Measurements from ENCODE around the gene C16orf86.

C16orf86 gene

DNA sequence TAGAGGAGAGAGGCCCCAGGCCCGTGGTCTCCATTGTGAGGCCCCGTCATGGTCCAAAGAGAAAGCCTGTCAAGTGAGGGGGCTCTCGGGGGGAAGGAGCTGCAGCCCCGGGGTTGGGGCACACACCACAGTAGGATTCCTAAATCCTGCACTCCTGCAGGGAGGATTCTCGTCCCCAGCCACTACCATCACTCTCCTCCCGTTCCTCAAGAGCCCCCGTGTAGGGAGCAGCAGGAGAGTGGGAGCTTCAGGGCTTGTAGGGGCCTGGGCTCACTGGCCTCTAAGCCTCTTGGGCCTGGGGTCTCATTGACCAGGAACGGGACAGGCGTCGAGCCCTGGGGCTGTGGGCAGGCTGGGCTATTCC is 821 bp downstream of the C16orf86 start:
- DNase-seq (ENCODE audit: low read depth, low spot score): no peak

DNA sequence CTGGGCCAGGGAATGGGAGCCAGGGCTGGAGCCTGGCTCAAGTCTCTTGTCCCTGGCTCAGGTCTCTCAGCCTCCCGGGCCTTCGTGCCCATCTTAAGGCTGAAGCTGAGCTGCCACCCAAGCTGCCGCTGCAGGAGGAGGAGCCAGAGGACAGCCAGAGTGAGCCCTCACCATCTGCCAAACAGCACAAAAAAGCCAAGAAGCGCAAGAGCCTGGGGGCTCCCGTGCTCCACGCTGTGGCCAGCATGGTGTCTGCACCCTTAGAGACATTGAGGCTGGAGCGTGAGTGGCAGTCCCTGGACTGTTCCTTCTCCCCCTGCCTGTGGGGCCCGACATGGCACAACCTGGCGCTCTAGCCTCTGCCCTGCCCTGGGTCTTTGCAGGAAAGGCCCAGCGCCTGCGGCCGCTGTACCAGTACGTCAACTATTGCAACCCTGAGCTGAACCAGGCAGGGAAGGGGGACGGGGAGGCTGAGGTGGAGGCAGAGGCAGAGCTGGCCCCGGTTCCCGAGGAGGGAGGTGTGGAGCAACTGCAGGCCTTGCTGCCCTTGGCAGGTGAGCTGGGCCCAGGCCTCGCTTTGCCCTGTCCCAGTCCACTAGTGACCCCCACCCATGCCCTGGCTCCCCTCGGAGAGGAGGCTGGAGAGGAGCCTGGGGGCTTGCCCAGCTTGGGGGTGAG is 1.3 kb downstream of the C16orf86 start:
- peak; percentile 72 for DNase-seq (ENCODE audit: low read depth, low spot score)

DNA sequence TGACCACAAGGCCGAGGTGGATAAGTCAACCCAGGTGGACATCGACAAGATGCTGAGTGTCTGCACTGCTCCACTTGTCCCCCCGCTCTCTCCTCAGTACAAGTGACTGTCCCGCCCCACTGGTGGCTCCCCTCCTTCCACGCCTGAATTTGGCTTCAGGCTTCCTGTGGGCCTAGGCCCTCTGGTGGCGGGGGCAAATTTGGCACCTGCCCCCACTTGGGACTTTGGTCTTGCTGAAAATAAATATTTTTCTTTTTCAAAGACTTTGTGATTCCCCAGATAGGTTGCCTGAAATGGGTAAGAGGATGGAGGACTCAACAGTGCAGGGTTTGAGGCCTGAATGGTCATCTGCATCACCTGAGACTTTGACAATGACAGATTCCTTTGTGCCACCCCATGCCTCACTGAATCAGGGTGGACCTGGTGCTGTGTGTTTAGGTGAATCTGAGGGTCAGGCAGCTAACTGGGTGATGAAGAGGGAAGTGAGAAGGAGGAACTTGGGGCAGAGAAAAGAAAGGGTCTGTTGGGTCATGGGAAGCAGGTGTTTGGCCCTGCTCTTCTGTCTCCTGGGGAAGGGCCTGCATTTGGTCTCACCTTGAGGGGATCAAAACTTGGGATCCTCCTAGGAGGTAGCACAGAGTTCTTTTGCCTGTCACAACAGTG is 2.0 kb downstream of the C16orf86 start:
- no peak for DNase-seq (ENCODE audit: low read depth, low spot score)

DNA sequence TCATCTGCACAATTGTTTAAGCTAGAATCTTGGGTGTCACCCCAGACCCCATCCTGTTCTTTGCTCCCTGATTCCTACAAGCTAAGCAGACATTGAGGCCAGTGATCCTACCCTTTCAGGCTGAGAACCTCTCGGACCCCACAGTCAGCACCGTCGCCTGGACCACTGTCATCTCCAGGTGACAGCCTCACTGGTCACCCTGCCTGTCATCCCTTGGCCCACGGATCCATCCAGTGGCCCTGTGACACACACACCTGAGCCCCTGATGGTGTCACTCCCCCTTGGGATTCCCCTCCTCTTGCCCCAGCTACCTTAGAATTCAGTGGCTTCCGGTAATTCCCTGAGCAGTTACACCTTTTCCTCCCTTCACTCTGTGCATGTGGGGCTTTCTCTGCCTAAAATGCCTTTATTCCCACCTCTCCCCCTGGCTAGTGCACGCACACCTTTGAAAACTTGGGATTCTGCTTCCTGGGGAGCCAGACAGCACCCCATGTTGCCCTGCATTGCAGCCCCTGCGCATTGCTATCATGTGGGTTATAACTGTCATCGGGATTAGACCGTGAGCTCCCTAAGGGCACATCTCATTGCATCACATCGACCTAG is 3.0 kb downstream of the C16orf86 start:
- no peak for DNase-seq (ENCODE audit: low read depth, low spot score)

DNA sequence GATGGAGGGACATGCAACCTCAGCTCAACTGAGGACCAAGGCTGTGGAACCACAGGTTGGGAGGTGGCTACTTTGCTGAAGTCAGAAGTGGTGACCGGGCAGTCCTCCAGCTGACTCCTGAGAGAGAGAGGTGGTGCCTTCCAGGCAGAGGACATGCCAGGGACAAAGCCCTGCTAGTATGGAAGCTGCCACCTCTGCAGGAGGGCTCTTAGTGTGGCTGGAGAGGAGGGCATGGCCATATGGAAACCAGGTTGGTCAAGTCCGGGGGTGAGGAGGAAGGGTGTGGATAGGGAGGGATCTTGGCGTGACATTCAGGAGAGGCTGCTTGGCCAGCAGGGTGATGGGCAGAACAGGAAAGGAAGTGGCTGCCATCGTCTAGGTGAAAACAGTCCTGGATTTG is 5.7 kb downstream of the C16orf86 start:
- no peak for DNase-seq (ENCODE audit: low read depth, low spot score)

DNA sequence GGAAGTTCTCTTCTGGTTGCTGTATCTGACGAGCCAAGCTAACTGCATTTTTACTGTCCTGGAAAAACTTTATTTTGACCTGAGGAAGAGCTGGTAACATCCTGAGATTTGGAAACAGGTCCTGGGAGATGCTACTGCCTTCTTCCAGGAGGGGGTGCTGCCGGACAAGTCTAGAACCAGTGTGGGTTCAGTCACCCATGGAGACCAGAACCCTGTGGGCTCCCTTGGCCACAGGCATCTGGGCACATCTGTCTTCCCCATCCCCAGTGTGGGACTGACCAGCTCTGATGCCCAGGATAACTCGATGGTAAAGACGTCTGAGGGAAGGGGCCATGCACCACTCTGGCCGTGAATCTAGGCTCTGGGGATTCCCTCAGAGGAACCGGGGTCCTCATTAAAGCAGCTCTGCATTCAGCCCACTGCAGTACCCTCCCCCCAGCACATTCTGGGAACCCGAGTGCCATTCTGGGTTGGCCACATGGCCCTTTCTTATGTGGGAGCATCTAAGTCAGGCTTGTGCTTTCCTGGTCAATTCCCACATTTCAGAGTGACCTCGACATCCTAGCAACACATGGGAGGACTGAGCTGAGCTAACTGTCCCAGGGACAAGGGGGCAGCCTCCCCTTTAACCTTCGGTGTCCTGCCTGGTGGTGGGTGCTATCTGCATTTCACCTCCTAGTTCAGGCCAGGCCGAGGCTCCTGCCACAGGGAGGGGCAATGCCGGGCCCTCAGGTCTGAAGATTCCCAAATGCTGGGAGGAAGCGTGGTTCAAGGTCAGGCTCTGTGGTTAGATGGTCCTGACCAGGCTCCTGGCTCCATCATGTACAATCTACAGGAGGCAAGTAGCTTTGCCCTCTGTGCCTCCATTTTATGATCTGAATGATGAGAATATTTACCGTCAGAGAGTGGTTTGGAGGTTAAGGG is 6.4 kb downstream of the C16orf86 start:
- DNase-seq (ENCODE audit: low read depth, low spot score): no peak

DNA sequence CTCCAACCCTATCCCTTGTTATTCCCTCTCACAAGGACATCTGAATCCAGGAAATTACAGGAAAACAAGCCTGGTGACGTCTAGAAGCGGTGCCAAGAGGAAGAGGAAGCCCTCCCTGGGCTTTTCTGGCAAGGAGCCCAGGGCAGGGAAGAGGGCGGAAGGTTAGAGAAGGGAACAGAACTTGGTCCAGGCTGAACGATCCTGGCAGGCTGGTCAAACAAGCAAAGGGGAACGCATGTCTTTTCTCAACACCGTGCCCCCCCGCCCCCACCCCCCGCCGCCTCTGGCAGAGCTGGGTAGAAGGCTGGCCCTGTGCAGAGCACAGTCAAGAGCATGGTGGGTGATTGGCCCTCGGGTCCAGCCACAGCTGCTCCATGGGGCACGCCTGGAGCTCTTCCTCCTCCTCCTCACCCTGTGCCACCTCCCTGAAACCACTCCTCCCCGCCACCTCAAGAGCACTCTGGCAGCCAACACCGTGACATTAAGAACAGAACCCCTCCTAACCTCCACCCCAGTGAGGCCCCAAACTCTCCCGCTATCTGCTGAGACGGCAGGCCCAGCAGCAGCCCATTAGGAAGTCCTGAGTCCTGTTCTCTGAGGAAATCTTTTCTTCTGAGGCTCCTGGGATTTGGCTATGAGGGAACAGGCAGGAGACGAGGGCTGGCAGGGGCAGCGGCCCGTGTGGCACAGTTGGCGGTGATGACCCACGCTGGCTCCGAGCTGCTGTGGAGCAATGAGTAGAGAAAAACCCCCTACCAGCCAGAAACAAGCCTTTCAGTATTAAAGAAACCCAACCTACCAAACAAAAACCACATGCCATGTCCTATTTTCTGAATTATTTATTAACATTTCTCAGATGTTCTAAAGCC is 7.3 kb downstream of the C16orf86 start:
- DNase-seq (ENCODE audit: low read depth, low spot score): no peak

DNA sequence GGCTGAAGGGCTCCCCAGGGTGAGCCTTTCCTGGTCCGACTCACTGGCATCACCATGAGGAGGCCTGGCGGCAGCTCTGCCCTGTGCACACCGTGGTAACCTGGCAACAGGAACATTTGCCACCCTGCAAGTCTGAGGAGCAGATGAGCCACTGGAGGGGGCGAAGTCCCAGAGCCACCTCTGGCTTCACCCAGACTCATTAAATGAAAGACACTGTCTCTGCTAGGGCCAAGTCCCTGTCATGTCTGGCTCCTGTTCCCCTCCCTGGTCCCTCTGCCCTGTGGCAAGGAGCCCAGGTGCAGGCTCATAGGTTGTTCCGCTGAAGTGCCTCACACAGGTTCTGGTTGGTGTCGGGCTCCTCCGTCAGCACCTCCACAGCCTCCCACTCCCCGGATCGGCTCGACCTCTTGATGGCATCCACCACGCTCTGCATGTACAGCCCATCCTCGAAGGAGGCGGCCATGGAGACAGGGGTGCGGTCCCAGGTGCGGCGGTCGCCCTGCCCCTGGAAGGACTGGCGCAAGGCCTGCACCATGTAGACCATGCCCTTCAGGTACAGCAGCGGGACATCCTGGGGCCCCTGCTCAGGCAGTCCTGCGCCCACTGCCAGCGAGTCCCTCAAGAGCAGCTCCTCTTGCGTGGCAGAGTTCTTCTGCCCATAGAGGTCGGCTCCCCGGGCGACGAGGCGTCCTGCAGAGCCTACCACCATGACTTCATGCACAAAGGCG is 8.4 kb downstream of the C16orf86 start:
- DNase-seq (ENCODE audit: low read depth, low spot score): no peak

DNA sequence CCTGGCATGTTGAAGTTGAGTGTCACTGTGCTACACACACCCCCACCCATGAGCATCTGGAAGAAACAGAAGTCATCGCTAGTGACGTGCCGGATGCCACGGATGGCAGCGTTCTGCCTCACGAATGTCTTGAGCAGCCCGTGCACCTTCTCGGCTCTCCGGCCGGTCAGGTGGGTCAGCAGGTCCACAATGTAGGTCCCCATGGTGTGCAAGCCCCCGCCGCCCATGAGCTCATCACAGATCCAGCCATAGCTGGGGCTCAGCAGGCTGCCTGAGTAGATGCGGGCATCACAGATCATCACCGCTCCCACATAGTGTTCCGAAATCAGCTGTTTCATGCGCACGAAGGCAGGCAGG is 8.9 kb downstream of the C16orf86 start:
- DNase-seq (ENCODE audit: low read depth, low spot score): no peak

DNA sequence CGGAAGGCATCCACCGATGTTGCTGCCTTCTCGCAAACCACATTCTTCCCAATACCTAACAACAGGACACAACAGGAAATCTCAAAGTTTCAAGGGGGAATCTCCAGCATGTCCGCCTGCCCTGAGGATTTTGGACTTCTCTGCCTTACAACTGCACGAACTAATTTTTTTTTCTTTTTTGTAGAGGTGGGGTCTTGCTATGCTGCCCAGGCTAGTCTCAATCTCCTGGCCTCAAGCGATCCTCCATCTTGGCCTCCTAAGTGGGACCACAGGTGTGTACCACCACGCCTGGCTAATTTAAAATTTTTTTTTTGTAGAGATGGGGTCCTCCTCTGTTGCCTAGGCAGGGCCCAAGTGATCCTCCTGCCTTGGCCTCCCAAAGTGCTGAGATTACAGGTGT is 9.4 kb downstream of the C16orf86 start:
- no peak for DNase-seq (ENCODE audit: low read depth, low spot score)

DNA sequence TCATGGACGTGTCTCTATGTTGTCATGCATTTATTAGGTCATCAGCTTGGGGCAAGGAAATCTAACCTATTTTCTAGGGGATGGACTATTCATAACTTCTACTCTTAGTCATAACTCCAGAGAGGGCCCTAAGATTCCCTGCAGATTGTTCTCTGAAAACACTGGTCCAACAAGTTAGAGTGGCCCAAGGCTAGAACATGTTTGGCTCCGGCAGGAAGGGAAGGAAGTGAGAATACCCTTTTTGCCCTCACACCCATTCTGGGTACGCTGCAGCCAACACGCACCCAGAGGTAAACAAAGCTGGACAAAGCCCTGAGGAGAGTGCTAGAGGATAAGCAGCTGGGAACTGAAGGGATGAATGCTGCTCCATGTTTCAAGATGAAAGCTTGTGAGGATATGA is 9.9 kb downstream of the C16orf86 start:
- no peak for DNase-seq (ENCODE audit: low read depth, low spot score)

DNA sequence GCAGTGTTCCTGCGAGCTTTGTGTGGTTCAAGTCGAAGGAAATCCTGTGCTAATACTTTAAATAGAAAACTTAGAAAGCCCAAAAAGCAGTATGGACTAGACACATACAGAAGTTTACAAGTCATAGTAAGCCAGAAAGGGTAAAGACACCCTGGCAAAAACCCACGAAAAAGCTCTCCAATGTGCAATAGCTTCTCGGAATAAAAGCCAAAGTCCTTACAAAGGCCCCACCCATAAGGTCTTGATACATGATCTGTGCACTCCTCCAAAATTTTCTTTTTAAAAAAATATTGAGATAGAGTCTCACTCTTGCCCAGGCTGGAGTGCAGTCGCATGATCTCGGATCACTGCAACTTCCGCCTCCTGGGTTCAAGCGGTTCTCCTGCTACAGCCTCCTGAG is 10.3 kb downstream of the C16orf86 start:
- DNase-seq (ENCODE audit: low read depth, low spot score): no peak

DNA sequence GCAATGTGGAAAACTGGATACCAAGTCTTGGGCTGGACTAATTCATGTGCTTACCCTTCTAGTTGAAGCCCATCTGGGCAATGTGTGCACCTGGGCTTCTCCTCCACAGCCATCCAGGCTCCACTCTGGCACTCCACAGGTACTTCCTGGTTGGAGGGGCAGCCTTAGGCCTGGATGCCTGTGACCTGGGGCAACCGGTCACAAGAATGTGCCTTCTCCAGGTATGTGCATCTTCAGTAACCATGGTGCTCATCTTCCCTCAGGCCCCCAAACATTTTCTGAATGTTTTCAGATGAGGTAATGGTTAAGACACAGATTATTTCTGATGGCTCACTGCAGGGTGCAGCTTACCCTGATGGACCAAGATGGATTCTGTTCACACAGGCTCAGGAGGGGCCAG is 11.1 kb downstream of the C16orf86 start:
- no peak for DNase-seq (ENCODE audit: low read depth, low spot score)

DNA sequence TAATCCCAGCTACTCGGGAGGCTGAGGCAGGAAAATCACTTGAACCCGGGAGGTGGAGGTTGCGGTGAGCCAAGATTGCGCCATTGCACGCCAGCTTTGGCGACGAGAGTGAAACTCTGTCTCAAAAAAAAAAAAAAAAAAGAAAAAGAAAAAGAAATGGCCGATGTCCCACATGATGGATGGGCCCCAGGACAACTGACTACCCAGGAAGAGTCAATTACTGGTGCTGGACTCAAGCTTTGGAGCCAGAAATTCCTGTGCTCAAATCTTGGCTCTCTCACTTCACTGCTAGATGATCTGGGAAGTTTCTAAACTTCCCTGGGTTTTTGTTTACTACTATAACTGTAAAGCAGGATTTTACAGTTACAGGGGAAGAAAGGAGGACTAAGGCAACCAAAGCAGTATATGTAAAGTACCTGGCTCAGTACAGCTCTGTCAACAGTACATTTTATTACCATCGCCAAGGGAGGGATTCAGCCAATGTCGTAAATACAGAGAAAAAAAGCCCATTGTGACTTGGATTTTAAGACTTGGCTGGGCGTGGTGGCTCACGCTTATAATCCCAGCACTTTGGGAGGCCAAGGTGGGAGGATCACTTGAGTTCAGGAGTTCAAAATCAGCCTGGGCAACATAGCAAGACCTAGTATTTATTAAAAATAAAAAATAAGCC is 11.9 kb downstream of the C16orf86 start:
- DNase-seq (ENCODE audit: low read depth, low spot score): no peak

DNA sequence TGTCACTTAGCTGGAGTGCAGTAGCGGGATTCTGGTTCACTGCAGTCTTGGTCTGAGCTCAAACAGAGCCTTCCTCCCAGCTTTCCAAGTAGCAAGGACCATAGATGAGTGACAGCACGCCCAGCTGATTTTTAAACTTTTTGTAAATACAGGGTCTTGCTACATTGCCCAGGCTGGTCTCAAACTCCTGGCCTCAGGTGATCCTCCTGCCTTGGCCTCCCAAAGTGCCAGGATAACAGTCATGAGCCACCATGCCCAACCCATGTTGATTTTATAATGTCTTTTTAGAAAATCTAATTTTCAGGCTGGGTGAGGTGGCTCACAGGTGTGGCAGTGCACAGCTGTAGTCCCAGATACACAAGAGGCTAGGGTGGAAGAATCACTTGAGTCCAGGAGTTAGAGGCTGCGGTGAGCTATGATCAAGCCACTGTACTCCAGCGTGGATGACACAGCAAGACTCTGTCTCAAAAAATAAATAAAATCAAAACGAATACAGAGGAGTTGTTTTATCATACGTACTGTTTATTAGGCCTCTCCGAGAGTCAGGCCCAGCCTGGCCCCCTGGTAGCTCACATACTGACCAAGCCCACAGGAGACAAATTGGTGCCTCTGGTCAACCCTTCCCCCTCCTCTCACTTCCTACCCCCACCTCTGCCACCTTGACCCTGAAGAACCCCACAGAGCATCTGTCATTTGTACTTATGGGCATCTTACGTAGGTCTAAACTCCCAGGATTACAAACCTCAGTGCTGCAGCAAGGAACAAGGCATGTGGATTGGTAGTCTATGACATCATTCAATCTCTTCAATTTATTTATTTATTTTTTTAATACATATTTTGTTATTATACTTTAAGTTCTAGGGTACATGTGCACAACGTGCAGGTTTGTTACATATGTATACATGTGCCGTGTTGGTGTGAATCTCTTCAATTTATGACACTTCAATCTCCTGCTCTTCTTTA is 13.6 kb downstream of the C16orf86 start:
- no peak for DNase-seq (ENCODE audit: low read depth, low spot score)

DNA sequence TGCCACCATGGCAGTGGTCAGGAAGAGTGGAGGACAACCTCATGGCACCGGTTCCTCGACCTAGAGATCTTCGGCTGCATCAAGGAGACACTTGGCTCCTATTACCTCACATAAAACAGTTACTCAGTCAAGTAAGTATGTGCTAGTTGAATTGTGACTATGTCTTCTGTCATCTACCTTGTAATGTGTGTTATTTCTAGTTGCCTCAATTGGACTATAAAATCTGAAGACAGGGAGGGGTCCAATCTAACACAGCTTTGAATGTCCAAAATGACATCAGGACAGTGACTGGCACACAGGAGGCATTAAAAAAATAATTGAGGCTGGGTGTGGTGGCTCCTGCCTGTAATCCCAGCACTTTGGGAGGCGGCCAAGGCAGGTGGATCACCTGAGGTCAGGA is 17.2 kb downstream of the C16orf86 start:
- no peak for DNase-seq (ENCODE audit: low read depth, low spot score)

DNA sequence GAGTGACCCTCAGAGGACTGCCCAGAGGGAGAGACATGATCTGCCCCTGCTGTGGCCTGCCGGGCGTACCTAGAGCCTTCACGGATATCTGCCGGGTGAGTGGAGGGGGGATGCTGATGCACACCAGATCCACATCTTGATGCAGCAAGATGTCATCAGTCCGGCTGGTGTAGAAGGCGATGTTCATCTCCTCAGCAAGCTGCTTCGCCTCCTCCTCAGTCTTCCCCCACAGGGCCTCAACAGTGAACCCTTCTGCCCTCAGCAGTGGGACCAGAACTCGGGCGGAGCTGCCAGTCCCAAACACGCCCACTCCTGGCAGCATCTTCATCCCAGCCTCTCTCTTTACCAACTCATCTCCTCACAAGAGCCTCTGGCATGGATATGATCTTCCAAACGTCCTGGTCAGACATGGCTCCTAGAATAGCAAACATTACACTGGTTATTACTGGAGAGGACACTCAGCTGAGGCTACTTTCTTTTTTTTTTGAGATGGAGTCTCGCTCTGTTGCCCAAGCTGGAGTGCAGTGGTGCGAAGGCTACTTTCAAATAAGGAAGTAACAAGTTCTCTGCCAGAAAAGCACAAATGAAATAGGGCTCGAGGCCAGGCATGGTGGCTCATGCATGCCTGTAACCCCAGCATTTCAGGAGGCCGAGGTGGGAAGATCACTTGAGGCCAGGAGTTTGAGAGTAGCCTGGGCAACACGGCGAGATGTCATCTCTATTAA is 18.9 kb downstream of the C16orf86 start:
- no peak for DNase-seq (ENCODE audit: low read depth, low spot score)

Data from iPS DF 19.7 (cell line).